ENCODE measurements around the gene ANKRD33B. TPM values are rescaled to one million over a fixed set of nuclear protein-coding genes. Genes with fewer than 3 reads are reported as not detected.

ANKRD33B gene
- total RNA-seq, 4 donors from 2014 or later = 5.6 to 10.7 (median 8.2) TPM

GRCh38 chr5:10691826-10692785 is 128.2 kb downstream of the ANKRD33B start:
- no peak for TF ChIP-seq CTCF (IDR thresholded peaks at IDR 0.05; ENCODE audit: low read depth)

- no peak for TF ChIP-seq CTCF (IDR thresholded peaks at IDR 0.05; ENCODE audit: low read depth)
These were observed 131.3 kb downstream of the ANKRD33B start for GRCh38 chr5:10695055-10695649.

GRCh38 chr5:10695759-10696543 is 132.1 kb downstream of the ANKRD33B start:
- TF ChIP-seq CTCF (IDR thresholded peaks at IDR 0.05; ENCODE audit: low read depth) = no peak

GRCh38 chr5:10699281-10699874 is 135.5 kb downstream of the ANKRD33B start:
- no peak for TF ChIP-seq CTCF (IDR thresholded peaks at IDR 0.05; ENCODE audit: low read depth)

GRCh38 chr5:10699987-10700386 is 136.1 kb downstream of the ANKRD33B start:
- TF ChIP-seq CTCF (IDR thresholded peaks at IDR 0.05; ENCODE audit: low read depth) = no peak

- no peak for TF ChIP-seq CTCF (IDR thresholded peaks at IDR 0.05; ENCODE audit: low read depth)
These were observed 136.6 kb downstream of the ANKRD33B start for GRCh38 chr5:10700516-10700915.

All from subcutaneous adipose tissue (tissue), 4 donors.